HG03442 (cell line): ENCODE measurements around the gene PRTFDC1.

Experiments used
- ATAC-seq: cut with Tn5 transposase; IDR thresholded peaks from one replicate; pipeline ENCODE4 v1.9.1; 2021; ENCODE audit warnings: mild to moderate bottlenecking, moderate library complexity; ENCODE audit not compliant: unreplicated experiment

The PRTFDC1 gene

GRCh38 chr10:24804956-24805355 is 147.4 kb downstream of the PRTFDC1 start:
- no peak for ATAC-seq

GRCh38 chr10:24804392-24804791 is 148.0 kb downstream of the PRTFDC1 start:
- no peak for ATAC-seq

GRCh38 chr10:24802378-24802777 is 150.0 kb downstream of the PRTFDC1 start:
- no peak for ATAC-seq

- no peak for ATAC-seq
Observed at GRCh38 chr10:24800861-24801260, 151.5 kb downstream of the PRTFDC1 start.
